NB4 (cell line): ENCODE data around the gene WDR26.

Experiments
- DNase-seq: peaks from one replicate; pipeline ENCODE4 v3.0.0; 2010; ENCODE audit warnings: low read depth
- H3K4me3 ChIP-seq: one replicate; pipeline ENCODE4 v1.5.1; 2011; ENCODE audit warnings: mild to moderate bottlenecking, low read depth, low read length, moderate library complexity
- CTCF ChIP-seq: IDR thresholded peaks from one replicate; pipeline ENCODE4 v1.5.1; 2012; ENCODE audit warnings: low read depth, low read length
- MYC ChIP-seq: IDR thresholded peaks from 2 replicates; pipeline ENCODE4 v1.6.1; 2011; ENCODE audit warnings: low read depth, low read length
- POLR2A ChIP-seq: IDR thresholded peaks from 2 replicates; pipeline ENCODE4 v1.6.1; 2011; ENCODE audit warnings: mild to moderate bottlenecking; ENCODE audit not compliant: insufficient read length; ENCODE audit errors: extremely low read depth
- TF ChIP-seq, protein P1 (sequence below): IDR thresholded peaks from 2 replicates; pipeline ENCODE4 v1.6.1; 2011; ENCODE audit warnings: low read depth, low read length

Gene WDR26

DNA sequence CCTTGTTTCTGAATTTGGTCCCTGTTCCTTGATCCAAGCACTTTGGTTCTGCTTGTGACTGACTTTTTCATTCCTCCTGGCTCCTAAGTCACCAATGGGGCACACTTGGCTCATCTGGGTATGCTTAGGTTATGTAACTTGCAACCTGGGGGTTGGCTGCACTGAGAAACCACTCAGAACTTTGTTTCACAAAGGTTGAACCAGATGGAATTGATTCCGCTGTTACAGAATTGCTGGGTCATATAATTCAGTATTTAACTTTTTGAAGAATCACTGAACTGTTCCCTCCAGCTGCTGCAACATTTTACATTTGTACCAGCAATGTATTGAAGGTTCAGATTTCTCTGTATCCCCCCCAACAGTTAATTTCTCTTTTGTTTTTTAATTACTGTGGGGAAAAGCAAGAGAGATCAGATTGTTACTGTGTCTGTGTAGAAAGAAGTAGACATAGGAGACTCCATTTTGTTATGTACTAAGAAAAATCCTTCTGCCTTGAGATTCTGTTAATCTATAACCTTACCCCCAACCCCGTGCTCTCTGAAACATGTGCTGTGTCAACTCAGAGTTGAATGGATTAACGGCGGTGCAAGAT is 95.1 kb downstream of the WDR26 start:
- no peak overlapping the region for H3K4me3 ChIP-seq
- TF ChIP-seq CTCF = no peak
- TF ChIP-seq MYC = no peak
- TF ChIP-seq, protein P1, sequence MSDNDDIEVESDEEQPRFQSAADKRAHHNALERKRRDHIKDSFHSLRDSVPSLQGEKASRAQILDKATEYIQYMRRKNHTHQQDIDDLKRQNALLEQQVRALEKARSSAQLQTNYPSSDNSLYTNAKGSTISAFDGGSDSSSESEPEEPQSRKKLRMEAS = no peak
- no peak for TF ChIP-seq POLR2A
- no peak for DNase-seq

GRCh38 chr1:224338150-224338838 is 96.3 kb downstream of the WDR26 start:
- peak; percentile 67 for DNase-seq
- no peak overlapping the region for H3K4me3 ChIP-seq
- TF ChIP-seq, protein P1 = no peak
- no peak for TF ChIP-seq CTCF
- TF ChIP-seq POLR2A = no peak
- no peak for TF ChIP-seq MYC
